ENCODE data around the gene DDX1.

DNA sequence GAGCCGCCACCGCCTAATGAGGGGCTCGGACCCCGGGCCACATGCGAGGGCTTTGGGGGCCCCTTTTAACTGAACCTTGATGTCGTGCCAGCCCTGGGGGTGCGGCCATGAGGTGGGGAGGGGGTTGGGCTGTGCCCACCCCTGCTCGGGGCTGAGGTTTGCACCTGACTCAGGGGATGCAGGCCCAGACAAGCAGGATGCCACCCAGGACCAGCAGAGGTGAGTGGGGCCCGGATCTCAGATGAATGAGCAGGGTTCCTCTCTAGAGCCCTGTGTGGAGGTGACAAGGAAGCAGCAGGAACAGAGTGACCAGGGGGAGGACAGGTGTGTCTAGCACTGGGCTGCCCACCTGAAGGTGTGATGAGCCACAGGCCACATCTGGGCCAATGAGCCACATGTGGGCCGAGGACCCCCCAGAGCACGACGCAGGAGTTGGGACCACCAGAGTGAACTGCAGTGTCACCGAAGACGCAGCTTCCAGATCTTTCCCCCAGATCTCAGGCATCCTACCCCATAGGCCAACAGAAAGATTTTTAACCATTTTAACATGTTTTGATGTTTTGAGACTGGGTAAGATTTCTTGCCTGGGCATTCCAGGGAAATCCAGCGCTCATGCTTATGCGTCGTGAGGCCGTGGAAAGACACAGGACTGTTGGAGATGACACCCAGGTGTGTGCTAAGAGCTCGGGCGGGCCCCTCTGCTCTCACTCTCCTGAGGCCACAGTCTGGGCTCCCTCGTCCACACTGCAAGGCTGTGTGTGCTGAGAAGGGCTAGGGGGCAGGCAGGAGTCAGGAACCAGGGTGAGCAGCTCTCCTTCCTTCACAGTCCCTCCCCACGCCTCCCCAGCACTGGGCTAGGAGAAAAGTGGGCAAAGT is 73.6 kb downstream of the DDX1 start:
- TF ChIP-seq CTCF (IDR thresholded peaks at IDR 0.05 in 2 of 3, conservative IDR thresholded peaks at IDR 0.05 in 1 of 3; ENCODE audit: insufficient read depth in 2 of 3, low read depth in 1 of 3, low read length in 3 of 3): peak in 2 of 3 experiments; percentile 20 to 23; a peak in 3 of 6 replicates
- TF ChIP-seq SRSF9 (IDR thresholded peaks at IDR 0.05; ENCODE audit: borderline replicate concordance, low read depth, low read length): no peak
- no peak for TF ChIP-seq IRF2 (CRISPR knock-in tag; IDR thresholded peaks at IDR 0.05)
- no peak for TF ChIP-seq TCF7 (IDR thresholded peaks at IDR 0.05; ENCODE audit: borderline replicate concordance)
- TF ChIP-seq GTF3C2 (IDR thresholded peaks at IDR 0.05; ENCODE audit: borderline replicate concordance, extremely low read depth, insufficient read length): no peak
- TF ChIP-seq NFE2L1 (tag; IDR thresholded peaks at IDR 0.05; ENCODE audit: borderline replicate concordance, low read depth): no peak
- TF ChIP-seq ZNF408 (CRISPR knock-in tag; IDR thresholded peaks at IDR 0.05; ENCODE audit: low read depth): no peak
- no peak for TF ChIP-seq SP1 (CRISPR knock-in tag; IDR thresholded peaks at IDR 0.05)

All from K562 (cell line).